ENCODE measurements around the gene FKRP. TPM values are rescaled to one million over a fixed set of nuclear protein-coding genes. Genes with fewer than 3 reads are reported as not detected.
A peak's percentile ranks its signal among the peaks of the same experiment; 100 is the strongest.

FKRP gene
- total RNA-seq, 4 donors from 2014 or later: 5.6 to 12.6 (median 9.3) TPM

DNA sequence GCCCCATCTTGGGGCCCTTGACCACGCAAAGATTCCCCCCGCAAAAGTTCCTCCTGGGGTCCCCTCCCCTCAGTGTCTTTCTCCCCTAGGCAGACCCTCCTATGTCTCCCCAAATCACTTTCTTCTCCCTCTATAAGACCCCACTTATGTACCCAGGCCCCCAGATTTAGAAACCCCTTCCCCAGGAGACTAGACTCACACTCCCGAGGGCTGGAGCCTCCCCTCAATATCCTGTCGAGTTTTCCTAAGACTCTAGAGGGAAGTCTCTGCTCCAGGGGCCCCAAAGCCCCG, 41.1 kb downstream of the FKRP start:
- intact Hi-C loops (cut with DNase I): no loop called here
- TF ChIP-seq, protein P1, sequence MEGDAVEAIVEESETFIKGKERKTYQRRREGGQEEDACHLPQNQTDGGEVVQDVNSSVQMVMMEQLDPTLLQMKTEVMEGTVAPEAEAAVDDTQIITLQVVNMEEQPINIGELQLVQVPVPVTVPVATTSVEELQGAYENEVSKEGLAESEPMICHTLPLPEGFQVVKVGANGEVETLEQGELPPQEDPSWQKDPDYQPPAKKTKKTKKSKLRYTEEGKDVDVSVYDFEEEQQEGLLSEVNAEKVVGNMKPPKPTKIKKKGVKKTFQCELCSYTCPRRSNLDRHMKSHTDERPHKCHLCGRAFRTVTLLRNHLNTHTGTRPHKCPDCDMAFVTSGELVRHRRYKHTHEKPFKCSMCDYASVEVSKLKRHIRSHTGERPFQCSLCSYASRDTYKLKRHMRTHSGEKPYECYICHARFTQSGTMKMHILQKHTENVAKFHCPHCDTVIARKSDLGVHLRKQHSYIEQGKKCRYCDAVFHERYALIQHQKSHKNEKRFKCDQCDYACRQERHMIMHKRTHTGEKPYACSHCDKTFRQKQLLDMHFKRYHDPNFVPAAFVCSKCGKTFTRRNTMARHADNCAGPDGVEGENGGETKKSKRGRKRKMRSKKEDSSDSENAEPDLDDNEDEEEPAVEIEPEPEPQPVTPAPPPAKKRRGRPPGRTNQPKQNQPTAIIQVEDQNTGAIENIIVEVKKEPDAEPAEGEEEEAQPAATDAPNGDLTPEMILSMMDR (IDR thresholded peaks at IDR 0.05): no peak
- no peak for TF ChIP-seq POLR2A (IDR thresholded peaks at IDR 0.05)
- peaks cover 8 to 31% (median 15%) of the 10 kb centered on the region in 3 donors for H3K36me3 ChIP-seq
- H3K27me3 ChIP-seq: no peaks in the 10 kb centered on the region
- DNase-seq: no peak
- H3K4me1 ChIP-seq: peaks cover 32 to 72% (median 35%) of the 10 kb centered on the region in 3 donors
- peak overlapping the region; percentile 95 to 96 (median 96) for H3K27ac ChIP-seq
- no peaks in the 10 kb centered on the region for H3K9me3 ChIP-seq
- 4 to 5% methylated on average over 5 of the region's 5 CpGs for WGBS, 2 donors
- H3K4me3 ChIP-seq: peak overlapping the region; percentile 69 to 97 (median 92)

DNA sequence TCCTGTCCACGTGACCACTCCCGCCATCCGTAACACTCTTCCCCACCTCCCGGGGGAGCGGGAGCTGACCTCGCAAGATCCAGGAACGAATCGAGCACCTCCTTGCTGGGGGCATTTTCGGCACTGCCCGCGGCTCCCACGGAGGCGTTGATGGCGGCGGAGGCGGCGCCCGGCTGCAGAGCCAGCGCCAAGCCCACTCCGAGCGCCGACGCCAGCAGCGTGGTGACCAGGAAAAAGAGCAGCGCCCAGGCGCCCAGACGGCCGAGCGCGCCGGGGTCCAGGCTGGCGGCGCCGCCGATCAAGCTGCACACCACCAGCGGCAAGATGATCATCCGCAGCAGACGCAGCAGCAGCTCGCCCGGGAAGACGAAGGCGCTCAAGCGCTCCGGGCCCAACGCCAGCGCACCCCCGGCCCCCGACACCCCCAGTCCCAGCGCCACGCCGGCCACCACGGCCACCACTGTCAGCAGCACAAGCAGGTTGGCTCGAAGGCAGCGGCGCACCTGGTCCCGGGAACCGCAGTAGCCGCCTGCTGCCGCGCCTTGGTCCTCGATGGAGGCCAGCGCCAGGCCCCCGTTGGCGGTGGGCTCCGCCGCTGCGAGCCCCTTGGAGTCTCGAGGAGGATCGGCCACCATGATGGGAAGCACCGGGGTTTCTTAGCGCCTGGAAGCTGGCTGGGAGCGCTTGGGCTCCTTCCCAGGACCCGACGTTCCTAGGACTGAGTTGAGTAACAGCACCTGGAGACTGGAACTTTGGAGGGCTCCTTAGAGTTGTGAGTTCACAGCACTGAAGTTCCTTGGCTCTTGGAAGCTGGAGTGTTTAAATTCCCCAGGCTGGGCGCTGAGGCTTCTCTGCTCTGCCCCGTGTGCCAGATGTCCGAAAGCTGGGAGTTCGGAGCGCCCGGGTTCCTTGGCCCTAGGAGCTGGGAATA, 41.7 kb downstream of the FKRP start:
- peak overlapping the region; percentile 95 to 96 (median 96) for H3K27ac ChIP-seq
- intact Hi-C loops (cut with DNase I): no loop called here
- H3K9me3 ChIP-seq: no peaks in the 10 kb centered on the region
- peaks cover 32 to 66% (median 35%) of the 10 kb centered on the region in 3 donors for H3K4me1 ChIP-seq
- peak overlapping the region; percentile 69 to 97 (median 92) for H3K4me3 ChIP-seq
- DNase-seq: no peak
- 0% methylated on average over 2 to 3 of the region's 80 CpGs for WGBS, 2 donors
- TF ChIP-seq, protein P1 (IDR thresholded peaks at IDR 0.05): peak in 1 of 6 experiments; percentile 4
- TF ChIP-seq POLR2A (IDR thresholded peaks at IDR 0.05): peak in 1 of 4 donors; percentile 28
- H3K27me3 ChIP-seq: no peaks in the 10 kb centered on the region
- peaks cover 4 to 25% (median 9%) of the 10 kb centered on the region in 3 donors for H3K36me3 ChIP-seq

DNA sequence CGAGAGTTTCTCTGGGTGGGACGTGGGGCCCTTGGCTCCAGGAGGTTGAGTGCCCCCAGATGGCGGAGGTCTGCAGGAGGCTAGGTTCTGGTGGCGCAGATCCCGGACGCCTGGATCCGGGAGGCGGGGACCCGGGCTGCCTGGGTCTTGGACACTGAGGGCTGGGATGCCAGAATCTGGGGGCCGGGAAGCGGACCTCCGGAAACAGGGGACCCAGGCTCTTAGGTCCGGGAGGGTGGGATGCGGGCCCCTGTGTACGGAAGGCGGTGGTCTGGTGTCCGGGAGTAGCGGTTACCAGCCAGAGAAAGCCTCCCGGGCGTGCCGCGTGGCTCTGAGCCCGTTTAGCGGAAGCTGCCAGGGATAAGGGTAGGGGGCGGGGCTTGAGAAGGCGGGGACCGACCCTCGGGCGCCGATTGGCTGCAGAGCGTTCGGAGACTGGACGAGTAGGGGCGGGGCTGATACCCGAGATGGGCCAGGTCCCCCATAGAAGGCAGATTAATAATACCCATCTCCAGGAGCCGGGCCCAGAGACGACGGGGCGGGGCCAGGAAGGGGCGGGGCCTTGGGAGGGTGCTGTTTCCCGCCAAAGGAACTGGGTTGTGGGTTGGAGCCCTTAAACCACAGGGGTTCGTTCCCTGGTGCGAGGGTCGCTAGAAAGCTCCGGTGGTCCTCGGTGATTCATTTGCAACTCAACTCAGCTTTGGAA, 42.6 kb downstream of the FKRP start, which contains the start of gene SLC1A5:
Gene SLC1A5 (minus strand): TSS at position 333 of the 706 bp plus-strand sequence. CDS start 629 bp downstream, outside the sequence.
- WGBS, 2 donors: 0 to 2% methylated on average over 8 to 11 of the region's 46 CpGs

DNA sequence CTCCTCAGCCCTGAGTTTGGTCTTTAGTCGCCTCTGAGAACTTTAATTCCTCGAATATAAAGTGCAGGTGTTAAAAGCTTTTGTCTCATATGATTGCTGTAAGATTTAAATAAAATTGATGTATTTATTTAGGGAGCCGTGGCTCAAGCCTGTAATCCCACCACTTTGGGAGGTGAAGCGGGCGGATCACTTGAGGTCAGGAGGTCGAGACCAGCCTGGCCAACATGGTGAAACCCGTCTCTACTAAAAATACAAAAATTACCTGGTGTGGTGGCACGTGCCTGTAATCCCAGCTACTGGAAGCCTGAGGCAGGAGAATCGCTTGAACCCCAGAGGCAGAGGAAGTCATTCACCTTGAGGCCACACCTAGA, 43.1 kb downstream of the FKRP start:
- Histone ChIP-seq H3K9me3 (no peaks in the 10 kb centered on the region), H3K27ac (peak overlapping the region; percentile 95 to 96 (median 96)), H3K4me1 (peaks cover 24 to 52% (median 29%) of the 10 kb centered on the region in 3 donors), H3K4me3 (peak overlapping the region in 1 of 4 donors; percentile 97), H3K27me3 (no peaks in the 10 kb centered on the region), H3K36me3 (peaks cover 0 to 11% (median 0%) of the 10 kb centered on the region in 3 donors)
- 31 to 67% methylated on average over 3 to 8 of the region's 9 CpGs for WGBS, 2 donors
- TF ChIP-seq, protein P1 (IDR thresholded peaks at IDR 0.05): no peak
- TF ChIP-seq POLR2A (IDR thresholded peaks at IDR 0.05): no peak
- intact Hi-C loops (cut with DNase I): no loop called here
- no peak for DNase-seq

More for the DNA sequence above, 42.6 kb downstream of the FKRP start, which contains the start of gene SLC1A5:
- Histone ChIP-seq H3K4me3 (peak within 1 kb of the TSS; percentile 69 to 97 (median 92)), H3K27me3 (no peaks in the 10 kb centered on the region), H3K27ac (peak within 1 kb of the TSS; percentile 95 to 96 (median 96)), H3K4me1 (peaks cover 30 to 57% (median 34%) of the 10 kb centered on the region in 3 donors), H3K36me3 (peaks cover 0 to 16% (median 3%) of the 10 kb centered on the region in 3 donors), H3K9me3 (no peaks in the 10 kb centered on the region)
- peak; percentile 83 for DNase-seq
- intact Hi-C loops (cut with DNase I): no loop called here
- TF ChIP-seq, protein P1 (IDR thresholded peaks at IDR 0.05): no peak
- peak in 3 of 4 donors; percentile 67 to 99 (median 97) for TF ChIP-seq POLR2A (IDR thresholded peaks at IDR 0.05)
